GM18873 (cell line): Measurements from ENCODE around the gene NUP62.

Source experiments
- ATAC-seq: cut with Tn5 transposase; IDR thresholded peaks from one replicate; pipeline ENCODE4 v1.9.1; 2021; ENCODE audit warnings: mild to moderate bottlenecking, moderate library complexity, moderate number of reproducible peaks; ENCODE audit not compliant: unreplicated experiment, low FRiP score

The NUP62 gene

DNA sequence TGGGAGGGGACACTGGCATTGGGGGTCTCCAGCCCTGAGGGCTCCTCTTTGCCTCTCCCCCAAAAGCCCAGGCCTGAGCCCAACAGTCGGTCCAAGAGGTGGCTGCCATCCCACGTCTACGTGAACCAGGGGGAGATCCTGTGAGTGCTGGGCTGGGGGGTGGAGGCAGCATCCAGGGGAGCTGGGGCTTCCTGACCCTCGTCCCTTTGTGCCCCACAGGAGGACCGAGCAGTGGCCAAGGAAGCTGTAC is 71.5 kb downstream of the NUP62 start:
- ATAC-seq: no peak

- ATAC-seq: no peak
These were observed 72.1 kb downstream of the NUP62 start for GRCh38 chr19:49857061-49857837.
